ENCODE results near the gene AP4M1.
A peak's percentile ranks its signal among the peaks of the same experiment; 100 is the strongest.
"Not testable (repeated sequence)": the region's sequence is repeated elsewhere in the genome, so short reads cannot be mapped to it uniquely, and the experiment has no call there.

The AP4M1 gene

DNA sequence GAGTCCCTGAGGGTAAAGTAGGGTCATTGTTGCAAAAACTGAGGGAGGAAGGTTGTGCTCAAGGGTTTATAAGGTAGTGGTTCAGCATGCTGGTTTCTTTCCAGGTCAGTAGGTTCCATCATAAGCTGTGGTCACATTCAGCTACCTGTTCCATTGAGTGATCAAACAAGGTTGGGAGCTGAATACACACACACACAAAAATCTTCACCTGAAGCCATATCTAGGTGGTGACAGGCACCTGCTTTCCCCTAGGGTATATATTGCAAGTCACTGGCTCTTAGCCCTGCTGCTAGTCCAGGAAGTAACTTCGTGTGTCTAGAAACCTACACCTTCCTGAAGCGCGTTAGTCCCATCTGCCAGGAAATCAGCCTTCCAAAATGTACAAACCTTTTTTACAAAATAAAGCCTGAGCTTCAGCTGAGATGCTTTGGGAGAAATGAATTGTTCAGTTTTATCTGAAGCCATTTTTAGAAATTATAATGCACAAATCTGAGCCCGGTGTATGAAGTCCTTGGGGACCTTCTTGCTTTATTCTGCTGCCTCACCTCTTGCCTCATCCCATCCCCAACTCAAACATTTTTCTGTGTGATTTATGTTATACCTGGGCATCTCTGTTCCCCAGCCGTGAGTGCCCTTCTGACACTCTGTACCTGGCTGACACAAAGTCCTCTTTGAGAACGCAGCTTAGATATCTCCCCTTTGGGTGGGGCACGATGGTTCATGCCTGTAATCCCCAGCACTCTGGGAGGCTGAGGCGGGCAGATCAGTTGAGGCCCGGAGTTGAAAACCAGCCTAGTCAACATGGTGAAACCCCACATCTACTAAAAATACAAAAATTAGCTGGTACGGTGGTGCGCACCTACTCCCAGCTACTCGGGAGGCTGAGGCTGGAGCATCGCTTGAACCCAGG is 36.7 kb downstream of the AP4M1 start:
- peaks cover 0 to 3% of the 10 kb centered on the region in 2 donors for H3K4me1 Mint-ChIP-seq (ENCODE audit: low read depth in 2 of 2)
- no peak overlapping the region for H3K27ac Mint-ChIP-seq
- peaks cover 5 to 23% of the 10 kb centered on the region in 2 donors for H3K27me3 Mint-ChIP-seq
- no peak overlapping the region for H3K4me3 Mint-ChIP-seq
- DNase-seq (no peak), ATAC-seq (replicated peaks) (no peak)
- H3K9me3 Mint-ChIP-seq = no peaks in the 10 kb centered on the region
- peaks cover 4% of the 10 kb centered on the region for H3K36me3 Mint-ChIP-seq (ENCODE audit: insufficient read depth)

DNA sequence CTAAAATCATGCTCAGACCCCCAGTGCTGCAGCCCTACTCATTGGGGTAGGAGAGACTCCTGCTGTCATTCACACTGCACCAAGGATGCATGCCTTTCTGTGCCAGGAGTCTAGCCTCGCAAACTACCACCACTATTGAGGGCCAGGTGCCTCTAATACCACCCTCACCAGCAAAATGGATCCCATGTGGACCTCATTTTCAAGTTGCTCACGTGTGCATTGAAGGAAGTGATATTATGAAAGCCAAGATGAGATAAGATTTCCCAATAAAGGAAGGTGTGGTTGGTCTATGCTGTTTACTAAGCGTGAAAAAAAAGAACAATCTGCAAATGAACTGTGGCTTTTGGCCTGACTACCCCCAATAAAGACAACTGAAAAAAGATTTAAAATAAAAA is 40.1 kb downstream of the AP4M1 start:
- H3K4me1 Mint-ChIP-seq (ENCODE audit: low read depth in 2 of 2) = peaks cover 0 to 3% of the 10 kb centered on the region in 2 donors
- DNase-seq = no peak
- no peaks in the 10 kb centered on the region for H3K36me3 Mint-ChIP-seq (ENCODE audit: insufficient read depth)
- no peaks in the 10 kb centered on the region for H3K9me3 Mint-ChIP-seq
- H3K27ac Mint-ChIP-seq = no peak overlapping the region
- H3K4me3 Mint-ChIP-seq = no peak overlapping the region
- ATAC-seq (replicated peaks) = no peak
- peaks cover 5 to 15% of the 10 kb centered on the region in 2 donors for H3K27me3 Mint-ChIP-seq

DNA sequence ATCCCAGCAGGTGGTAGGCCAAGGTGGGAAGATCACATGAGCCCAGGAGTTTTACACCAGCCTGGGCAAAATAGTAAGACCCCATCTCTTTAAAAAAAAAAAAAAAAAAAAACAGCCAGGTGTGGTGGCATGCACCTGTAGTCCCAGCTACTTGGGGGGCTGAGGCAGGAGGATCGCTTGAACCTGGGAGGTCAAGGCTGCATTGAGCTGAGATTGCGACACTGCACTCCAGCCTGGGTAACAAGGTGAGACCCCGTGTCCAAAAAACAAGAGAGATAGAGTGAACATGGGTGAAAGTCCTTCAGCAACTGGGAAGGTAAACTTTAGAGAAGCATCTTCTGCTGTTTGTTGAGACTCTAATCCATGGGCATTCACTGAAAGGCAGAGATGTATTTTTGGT is 41.0 kb downstream of the AP4M1 start:
- no peaks in the 10 kb centered on the region for H3K36me3 Mint-ChIP-seq (ENCODE audit: insufficient read depth)
- ATAC-seq (replicated peaks) (no peak), DNase-seq (no peak)
- H3K4me1 Mint-ChIP-seq (ENCODE audit: low read depth in 2 of 2) = peaks cover 0 to 3% of the 10 kb centered on the region in 2 donors
- H3K27ac Mint-ChIP-seq = no peak overlapping the region
- no peak overlapping the region for H3K4me3 Mint-ChIP-seq
- H3K27me3 Mint-ChIP-seq = peaks cover 5 to 15% of the 10 kb centered on the region in 2 donors
- H3K9me3 Mint-ChIP-seq = no peaks in the 10 kb centered on the region

DNA sequence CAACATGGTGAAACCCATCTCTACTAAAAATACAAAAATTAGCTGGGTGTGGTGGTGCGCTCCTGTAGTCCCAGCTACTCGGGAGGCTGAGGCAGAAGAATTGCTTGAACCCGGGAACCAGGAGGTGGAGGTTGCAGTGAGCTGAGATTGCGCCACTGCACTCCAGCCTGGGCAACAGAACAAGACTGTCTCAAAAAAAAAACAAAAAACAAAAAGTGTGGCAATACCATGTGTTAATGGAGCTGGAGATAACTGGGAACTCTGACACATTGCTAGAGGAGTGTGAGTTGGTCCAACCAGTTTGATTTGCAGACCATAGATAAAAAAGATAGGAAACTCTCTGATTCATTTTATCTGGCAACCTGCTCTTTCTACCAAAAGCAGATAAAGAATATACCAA is 44.9 kb downstream of the AP4M1 start:
- H3K4me1 Mint-ChIP-seq (ENCODE audit: low read depth in 2 of 2) = peaks cover 24% of the 10 kb centered on the region in 2 donors
- not testable (repeated sequence) for H3K27ac Mint-ChIP-seq; H3K27me3 Mint-ChIP-seq; DNase-seq; H3K9me3 Mint-ChIP-seq; ATAC-seq (replicated peaks); H3K4me3 Mint-ChIP-seq
- peaks cover 18% of the 10 kb centered on the region for H3K36me3 Mint-ChIP-seq (ENCODE audit: insufficient read depth)

DNA sequence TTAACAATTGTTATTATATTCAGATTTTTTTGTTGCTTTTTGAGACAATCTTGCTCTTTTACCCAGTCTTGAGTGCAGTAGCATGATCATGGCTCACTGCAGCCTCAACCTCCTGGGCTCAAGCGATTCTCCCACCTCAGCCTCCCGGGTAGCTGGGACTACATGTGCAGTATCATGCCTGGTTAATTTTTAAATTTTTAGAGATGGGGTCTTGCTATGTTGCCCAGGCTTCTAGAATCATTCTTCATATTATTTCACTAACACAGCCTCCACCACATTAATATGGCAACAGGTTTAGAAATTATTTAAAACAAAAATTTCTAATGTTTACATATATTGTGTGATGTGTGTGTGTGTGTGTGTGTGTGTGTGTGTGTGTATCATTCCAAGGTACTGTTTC is 45.8 kb downstream of the AP4M1 start:
- no peak for ATAC-seq (replicated peaks)

DNA sequence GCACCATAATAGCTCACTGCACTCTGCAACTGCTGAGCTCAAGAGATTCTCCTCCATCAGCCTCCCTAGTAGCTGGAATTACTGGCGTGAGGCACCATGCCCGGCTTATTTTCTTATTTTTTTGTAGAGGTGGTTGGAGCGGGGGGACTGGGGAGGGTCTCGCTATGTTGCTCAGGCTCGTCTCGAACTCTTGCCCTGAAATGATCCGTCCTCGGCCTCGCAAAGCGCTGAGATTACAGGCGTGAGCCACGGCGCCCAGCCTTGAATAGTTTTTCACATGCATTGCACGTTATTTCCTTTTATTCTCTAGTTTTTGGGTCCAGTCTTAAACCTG is 46.7 kb downstream of the AP4M1 start:
- ATAC-seq (replicated peaks) (peak; percentile 6), DNase-seq (no peak)
- H3K4me1 Mint-ChIP-seq (ENCODE audit: low read depth in 2 of 2) = peaks cover 28 to 30% of the 10 kb centered on the region in 2 donors
- H3K9me3 Mint-ChIP-seq = no peaks in the 10 kb centered on the region
- H3K27me3 Mint-ChIP-seq = no peaks in the 10 kb centered on the region
- peak overlapping the region; percentile 98 to 99 for H3K4me3 Mint-ChIP-seq
- H3K27ac Mint-ChIP-seq = peak overlapping the region; percentile 97 to 99
- peaks cover 25% of the 10 kb centered on the region for H3K36me3 Mint-ChIP-seq (ENCODE audit: insufficient read depth)

More for the DNA sequence above, 45.8 kb downstream of the AP4M1 start:
- Mint-ChIP-seq H3K27ac (no peak overlapping the region), H3K9me3 (no peaks in the 10 kb centered on the region), H3K36me3 (ENCODE audit: insufficient read depth) (peaks cover 18% of the 10 kb centered on the region), H3K4me1 (ENCODE audit: low read depth in 2 of 2) (peaks cover 24 to 27% of the 10 kb centered on the region in 2 donors), H3K4me3 (no peak overlapping the region), H3K27me3 (no peaks in the 10 kb centered on the region)
- no peak for DNase-seq

DNA sequence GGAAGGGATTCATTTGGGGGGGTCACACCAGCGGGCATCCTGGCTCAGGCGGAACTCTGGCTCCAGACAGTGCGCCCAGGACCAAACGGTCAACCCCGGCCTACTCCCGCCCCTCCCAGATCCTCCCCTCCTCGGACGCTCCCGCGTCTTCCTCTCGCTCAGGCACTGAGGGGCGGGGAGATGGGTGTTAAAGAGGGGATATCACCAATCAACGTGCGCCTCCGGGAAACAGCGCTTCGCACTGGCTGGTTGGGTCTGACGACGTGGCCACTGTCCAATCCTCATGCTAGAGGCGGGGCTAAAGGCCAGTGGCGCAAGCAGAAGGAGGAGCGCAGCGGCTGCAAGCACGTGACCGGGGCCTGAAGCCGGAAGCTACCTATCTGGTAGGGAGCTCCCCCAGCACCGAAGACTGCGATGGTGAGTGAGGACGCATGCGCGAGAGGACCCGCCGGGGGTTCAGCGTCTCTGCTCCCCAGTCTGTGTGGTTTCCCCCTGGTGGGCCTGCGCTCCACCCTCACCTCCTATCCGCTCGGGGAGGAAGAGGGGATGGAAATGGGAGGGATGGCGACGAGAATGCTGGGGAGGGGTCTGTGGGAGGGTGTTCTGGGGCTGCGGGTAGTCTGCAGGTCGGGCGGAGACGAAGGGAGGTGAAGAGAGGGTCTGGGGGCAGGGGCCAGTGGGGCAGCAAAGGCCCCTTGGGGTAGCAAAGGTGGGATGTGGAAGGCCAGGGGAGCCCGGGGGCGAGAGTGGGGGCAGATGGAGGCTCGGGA is 47.3 kb downstream of the AP4M1 start, which contains the start of gene LAMTOR4:
Gene LAMTOR4, plus strand, starts transcription at position 360 of the 770 bp plus-strand sequence. Its CDS starts 55 bp downstream, at position 415.
- peak within 1 kb of the TSS; percentile 97 to 99 for H3K27ac Mint-ChIP-seq
- peaks cover 30 to 31% of the 10 kb centered on the region in 2 donors for H3K4me1 Mint-ChIP-seq (ENCODE audit: low read depth in 2 of 2)
- peaks cover 31% of the 10 kb centered on the region for H3K36me3 Mint-ChIP-seq (ENCODE audit: insufficient read depth)
- no peaks in the 10 kb centered on the region for H3K27me3 Mint-ChIP-seq
- H3K9me3 Mint-ChIP-seq = no peaks in the 10 kb centered on the region
- ATAC-seq (replicated peaks) = peak; percentile 92
- peak; percentile 96 to 97 (median 97) for DNase-seq
- H3K4me3 Mint-ChIP-seq = peak within 1 kb of the TSS; percentile 98 to 99

DNA sequence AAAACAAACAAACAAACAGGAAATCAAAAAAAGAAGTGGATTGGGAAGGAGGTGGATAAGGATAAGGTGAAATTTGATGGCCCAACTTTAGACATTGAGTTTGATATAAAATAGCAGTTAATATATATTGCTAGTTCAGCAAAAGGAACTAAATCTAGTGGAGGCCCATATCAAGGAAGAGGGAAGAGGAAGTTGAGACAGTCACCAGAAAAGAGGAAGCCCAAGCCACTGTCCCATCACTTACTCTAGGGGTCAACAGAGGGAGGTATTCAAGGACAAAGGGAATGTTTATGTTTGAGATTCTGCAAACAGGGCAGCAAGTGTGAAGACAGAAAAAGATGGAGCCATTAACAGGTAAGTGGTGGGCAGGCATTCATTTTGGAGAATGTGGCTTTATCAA is 51.0 kb downstream of the AP4M1 start:
- Mint-ChIP-seq H3K9me3 (no peaks in the 10 kb centered on the region), H3K4me3 (no peak overlapping the region), H3K4me1 (ENCODE audit: low read depth in 2 of 2) (peaks cover 36 to 41% of the 10 kb centered on the region in 2 donors), H3K36me3 (ENCODE audit: insufficient read depth) (peaks cover 56% of the 10 kb centered on the region), H3K27ac (peak overlapping the region in 1 of 2 donors; percentile 45), H3K27me3 (no peaks in the 10 kb centered on the region)
- DNase-seq (no peak), ATAC-seq (replicated peaks) (no peak)

DNA sequence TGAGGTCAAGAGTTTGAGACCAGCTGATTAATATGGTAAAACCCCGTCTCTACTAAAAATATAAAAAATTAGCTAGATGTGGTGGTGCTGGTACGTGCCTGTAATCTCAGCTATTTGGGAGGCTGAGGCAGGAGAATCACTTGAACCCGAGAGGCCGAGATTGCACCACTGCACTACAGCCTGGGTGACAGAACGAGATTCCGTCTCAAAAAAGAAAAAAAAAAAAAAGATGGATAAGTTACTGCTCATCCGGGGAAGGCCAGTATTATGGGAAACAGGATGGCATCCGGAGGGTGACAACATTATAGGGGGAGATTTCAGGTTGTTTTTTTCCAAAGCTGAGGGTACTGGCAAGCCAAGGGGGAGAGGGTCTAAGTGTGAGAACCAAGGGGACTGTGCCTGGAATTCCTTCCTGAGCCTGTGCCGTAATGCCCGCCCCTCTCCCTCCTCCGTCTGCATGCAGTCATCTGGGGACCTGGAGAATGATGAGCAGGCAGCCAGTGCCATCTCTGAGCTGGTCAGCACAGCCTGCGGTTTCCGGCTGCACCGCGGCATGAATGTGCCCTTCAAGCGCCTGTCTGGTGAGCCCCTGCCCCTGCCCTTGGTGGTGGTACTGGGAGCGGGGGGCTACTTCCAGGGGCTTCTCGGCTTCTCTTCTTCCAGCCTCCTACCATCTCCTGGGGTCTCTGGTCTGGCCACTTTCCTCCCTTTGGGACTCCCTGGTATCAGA is 51.7 kb downstream of the AP4M1 start:
- Mint-ChIP-seq H3K27ac (peak overlapping the region in 1 of 2 donors; percentile 45), H3K9me3 (no peaks in the 10 kb centered on the region), H3K27me3 (no peaks in the 10 kb centered on the region), H3K36me3 (ENCODE audit: insufficient read depth) (peaks cover 59% of the 10 kb centered on the region), H3K4me1 (ENCODE audit: low read depth in 2 of 2) (peaks cover 41 to 43% of the 10 kb centered on the region in 2 donors), H3K4me3 (no peak overlapping the region)
- ATAC-seq (replicated peaks) = no peak
- no peak for DNase-seq

DNA sequence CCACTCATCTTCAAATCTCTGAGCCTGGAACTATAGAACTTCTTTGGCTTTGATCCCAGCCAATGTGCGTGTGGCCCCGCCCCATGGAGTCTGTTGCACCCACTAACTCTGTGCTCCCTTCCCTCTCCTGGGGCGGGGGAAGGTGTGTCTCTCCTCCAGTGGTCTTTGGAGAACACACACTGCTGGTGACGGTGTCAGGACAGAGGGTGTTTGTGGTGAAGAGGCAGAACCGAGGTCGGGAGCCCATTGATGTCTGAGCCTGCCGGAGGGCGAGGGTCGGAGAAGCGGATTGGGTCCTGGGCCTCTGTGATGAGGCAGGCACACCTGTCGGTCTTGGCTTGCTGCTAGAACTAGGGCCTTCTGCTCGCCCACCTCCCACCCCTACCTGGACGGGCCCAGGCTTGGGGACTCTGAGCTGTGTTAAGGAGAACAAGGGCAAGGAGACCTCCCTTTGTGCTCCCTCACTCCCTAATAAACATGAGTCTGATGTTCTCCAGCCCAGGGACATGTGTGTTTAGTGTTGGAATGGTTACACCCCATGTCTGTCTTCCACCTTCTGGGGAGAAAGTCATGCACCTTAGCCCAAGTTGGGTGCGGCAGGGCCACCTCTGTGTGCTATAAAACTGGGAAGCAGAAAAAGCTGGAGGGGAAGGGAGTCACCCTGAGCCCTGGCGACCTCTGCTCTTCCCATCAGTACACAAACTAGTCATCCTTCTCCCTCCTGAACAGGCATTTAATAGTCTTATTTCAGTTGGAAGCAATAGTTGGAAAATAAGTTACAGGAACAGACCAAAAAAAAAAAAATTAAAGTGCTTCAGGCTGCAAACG is 52.5 kb downstream of the AP4M1 start:
- Mint-ChIP-seq H3K36me3 (ENCODE audit: insufficient read depth) (peaks cover 52% of the 10 kb centered on the region), H3K4me1 (ENCODE audit: low read depth in 2 of 2) (peaks cover 34 to 35% of the 10 kb centered on the region in 2 donors), H3K9me3 (no peaks in the 10 kb centered on the region), H3K27me3 (no peaks in the 10 kb centered on the region), H3K27ac (no peak overlapping the region), H3K4me3 (no peak overlapping the region)
- ATAC-seq (replicated peaks) = no peak
- DNase-seq = no peak

DNA sequence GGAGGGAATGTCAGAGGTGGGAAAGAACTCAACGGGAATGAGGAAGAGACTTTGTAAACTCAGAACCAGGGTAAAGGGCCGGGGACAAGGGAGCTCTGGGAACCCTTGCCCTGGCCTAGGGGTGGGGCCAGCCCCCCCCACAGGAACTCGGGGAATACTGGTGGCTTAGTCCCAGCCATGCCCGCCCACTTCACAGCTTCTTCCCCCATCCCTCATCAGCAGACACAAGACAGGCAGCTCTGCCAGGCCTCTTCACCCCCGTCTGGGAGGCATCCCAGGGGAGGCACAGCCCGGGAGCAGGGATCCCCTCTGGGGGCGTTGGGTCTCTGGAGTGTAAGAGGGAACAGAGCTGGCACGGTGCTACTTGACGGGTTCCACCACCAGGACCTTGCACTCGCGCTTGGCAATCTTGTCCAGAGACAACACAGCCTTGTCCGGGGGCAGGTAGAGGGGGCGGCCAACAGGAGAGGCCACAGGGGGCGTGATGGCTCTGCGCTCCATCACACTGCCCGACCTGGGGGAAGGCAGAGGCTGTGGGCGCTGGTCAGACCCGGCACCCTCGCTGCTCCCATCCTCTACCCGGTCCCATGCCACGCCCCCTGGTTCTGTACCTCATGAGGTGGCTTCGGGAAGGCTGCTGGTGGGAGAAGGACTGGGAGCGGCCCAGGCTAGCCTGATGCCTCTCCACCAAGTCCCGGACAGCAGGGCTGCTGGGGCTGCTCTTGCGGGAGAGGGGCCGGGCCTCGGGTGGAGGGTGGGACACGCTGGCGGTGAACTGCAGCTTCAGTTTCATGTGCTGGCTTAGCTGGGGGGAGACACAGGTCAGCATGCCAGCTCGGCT is 53.4 kb downstream of the AP4M1 start:
- ATAC-seq (replicated peaks) (no peak), DNase-seq (no peak)
- no peaks in the 10 kb centered on the region for H3K27me3 Mint-ChIP-seq
- H3K36me3 Mint-ChIP-seq (ENCODE audit: insufficient read depth) = peaks cover 50% of the 10 kb centered on the region
- peaks cover 32 to 33% of the 10 kb centered on the region in 2 donors for H3K4me1 Mint-ChIP-seq (ENCODE audit: low read depth in 2 of 2)
- H3K9me3 Mint-ChIP-seq = no peaks in the 10 kb centered on the region
- H3K27ac Mint-ChIP-seq = no peak overlapping the region
- H3K4me3 Mint-ChIP-seq = no peak overlapping the region
